ENCODE results near the gene HCFC2. TPM values are rescaled to one million over a fixed set of nuclear protein-coding genes. Genes with fewer than 3 reads are reported as not detected.

HCFC2 gene
- total RNA-seq, 1 experiment from 2014 or later: 16.1 TPM

DNA sequence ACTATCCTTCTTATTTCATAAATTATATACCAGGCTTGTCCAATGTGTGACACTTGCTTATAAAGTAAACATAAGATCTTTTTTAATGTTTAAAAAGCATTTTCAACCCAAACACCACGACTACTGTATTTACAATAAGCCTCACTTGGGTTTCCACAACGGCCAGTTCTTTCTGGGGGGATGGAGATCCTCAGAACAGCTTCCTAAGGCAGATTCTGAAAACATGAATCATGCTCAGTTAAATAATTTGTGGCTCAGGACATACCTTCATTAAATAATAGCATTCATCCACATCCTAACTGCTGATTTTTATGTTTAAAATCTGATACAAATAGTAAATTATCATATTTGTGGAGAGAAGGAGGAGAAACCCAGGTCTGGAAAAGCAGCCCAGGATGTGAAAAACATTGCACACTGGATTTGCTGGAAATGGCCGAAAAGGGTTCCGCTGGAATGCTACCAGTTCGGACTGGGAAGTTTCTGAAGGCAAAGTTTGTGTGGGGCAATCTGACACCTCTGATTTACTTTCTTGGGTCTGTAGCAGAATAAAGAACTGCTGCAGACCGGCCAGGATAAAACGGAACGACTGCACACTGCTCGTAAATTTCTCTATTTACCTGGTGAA, 14.9 kb upstream of the HCFC2 start:
- DNase-seq: peak; percentile 23 to 56
- Histone ChIP-seq H3K27ac (peak overlapping the region; percentile 21; the same call in 1 of the 2 replicates), H3K36me3 (no peaks in the 10 kb centered on the region), H3K4me1 (peaks cover 8% of the 10 kb centered on the region), H3K4me3 (peak overlapping the region; percentile 61), H3K9me3 (replicated peaks) (no peaks in the 10 kb centered on the region), H3K27me3 (no peaks in the 10 kb centered on the region)

DNA sequence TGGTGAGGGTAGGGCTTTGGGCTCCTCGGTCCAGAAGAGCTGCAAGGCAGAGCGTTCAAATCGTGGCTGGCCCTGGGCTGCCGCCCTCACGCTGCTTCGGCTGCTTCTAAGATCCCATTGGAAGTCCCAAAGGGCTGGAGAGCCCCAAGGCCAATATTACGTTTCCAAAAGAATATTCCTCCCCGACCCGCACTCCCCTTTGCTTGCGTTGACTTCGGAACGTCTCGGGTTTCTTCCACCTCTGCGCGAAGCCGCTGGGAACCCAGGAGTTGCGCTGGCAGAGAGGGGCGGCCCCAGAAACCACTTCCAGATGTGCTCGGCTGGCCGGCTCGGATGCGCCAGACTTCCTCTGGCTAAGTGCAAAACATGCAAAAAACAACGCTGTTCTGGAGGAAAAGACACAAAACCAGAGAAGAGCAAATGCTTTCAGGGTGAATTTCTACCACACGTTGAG, 14.4 kb upstream of the HCFC2 start, which contains the start of gene GLT8D2:
Gene GLT8D2 (minus strand): TSS at position 285 of the 454 bp plus-strand sequence. CDS start 30,539 bp downstream, outside the sequence.
- Histone ChIP-seq H3K4me1 (peaks cover 8% of the 10 kb centered on the region), H3K27me3 (no peaks in the 10 kb centered on the region), H3K36me3 (no peaks in the 10 kb centered on the region), H3K27ac (peak within 1 kb of the TSS; percentile 21; the same call in 1 of the 2 replicates), H3K9me3 (replicated peaks) (no peaks in the 10 kb centered on the region), H3K4me3 (peak within 1 kb of the TSS; percentile 61)
- DNase-seq: peak; percentile 66 to 80

DNA sequence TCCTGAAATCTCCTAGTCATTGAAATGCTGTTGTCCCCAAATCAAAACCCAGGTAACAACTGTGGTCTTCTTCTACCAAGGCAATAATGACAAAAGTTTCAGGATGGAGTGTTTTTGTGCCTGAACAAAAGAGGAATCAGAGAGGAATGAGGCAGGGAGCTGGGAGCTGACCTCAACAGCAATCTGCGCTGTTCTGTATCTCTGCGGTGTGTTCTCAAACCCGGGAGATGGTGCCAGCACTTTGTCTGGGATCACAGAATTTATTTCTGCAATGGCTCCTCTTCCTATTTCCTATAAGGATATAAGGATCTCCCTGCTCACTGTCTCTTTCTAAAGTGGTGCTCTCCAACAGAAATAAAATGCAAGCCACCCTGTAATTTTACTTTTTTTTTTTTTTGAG, 13.9 kb upstream of the HCFC2 start:
- H3K36me3 ChIP-seq: no peaks in the 10 kb centered on the region
- no peaks in the 10 kb centered on the region for H3K27me3 ChIP-seq
- H3K4me1 ChIP-seq: peaks cover 10% of the 10 kb centered on the region
- no peak overlapping the region for H3K27ac ChIP-seq
- DNase-seq: no peak
- H3K9me3 ChIP-seq (replicated peaks): no peaks in the 10 kb centered on the region
- H3K4me3 ChIP-seq: peak overlapping the region; percentile 61

DNA sequence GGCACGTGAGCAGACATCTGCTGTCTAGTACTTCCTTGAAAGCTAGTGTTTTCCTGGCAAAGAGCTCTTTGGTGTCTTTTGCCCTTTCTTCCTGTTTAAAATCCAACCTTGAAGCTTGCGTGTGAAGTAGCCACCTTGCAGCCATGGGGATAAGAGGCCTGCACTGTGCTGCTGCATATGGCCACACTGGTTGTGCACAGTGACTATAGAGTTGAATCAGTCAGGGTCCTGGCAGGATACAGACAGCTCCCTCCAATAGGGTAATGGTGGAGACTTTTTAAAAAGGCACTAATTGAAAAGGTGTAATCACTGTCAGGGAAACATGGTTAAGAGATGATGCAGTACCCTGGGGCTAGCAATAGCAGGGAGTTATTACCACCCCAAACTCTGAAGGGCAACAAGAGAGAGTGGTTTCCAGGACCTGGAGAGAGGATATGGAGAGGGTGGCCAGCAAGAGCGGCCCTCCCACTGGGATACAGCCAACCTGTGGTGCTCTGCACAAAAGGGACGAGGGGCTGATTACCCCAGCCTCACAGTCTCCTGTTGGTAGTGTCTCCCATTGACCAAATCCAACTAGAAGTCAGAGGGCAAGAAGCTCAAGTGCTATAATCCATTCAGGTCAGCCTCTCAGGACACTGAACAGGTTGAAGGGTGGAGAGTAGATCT, 9.5 kb upstream of the HCFC2 start:
- H3K27me3 ChIP-seq: no peaks in the 10 kb centered on the region
- H3K27ac ChIP-seq: no peak overlapping the region
- no peak for DNase-seq
- H3K4me1 ChIP-seq: peaks cover 19% of the 10 kb centered on the region
- H3K9me3 ChIP-seq (replicated peaks): no peaks in the 10 kb centered on the region
- H3K36me3 ChIP-seq: no peaks in the 10 kb centered on the region
- H3K4me3 ChIP-seq: no peak overlapping the region

DNA sequence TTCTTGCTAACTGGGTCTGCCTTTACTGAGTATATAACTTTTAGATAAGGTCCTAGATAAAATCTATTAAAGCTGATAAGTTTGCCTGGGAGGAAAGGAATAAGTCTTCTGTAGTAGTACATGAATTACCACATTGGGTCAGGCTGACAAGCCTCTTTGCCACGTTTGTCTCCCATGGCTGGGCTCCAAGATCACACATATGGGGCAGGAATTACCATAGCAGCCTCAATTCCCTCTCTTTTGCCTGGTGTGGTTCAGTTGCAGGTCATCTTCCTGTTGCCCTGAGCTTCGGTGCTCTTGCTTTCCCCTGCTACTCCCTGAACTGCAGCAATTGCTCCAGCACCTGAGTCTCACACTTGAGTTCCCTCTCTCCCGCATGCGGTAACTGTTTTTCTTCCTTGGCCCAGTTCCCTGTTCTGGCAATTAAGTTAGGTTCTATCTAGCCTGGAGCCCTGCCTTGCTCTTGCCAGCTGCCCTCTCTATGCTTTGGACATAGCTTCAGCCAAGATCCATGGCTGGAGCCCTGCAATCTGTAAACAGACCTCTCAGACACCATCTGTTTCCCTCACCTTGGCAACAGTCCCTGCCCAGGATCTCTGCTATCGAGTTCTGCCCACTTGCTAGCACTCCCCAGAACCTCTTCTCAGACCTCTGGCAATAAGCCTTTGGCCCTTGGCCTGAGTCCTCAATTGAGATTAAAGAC, 8.5 kb upstream of the HCFC2 start:
- Histone ChIP-seq H3K4me1 (peaks cover 19% of the 10 kb centered on the region), H3K4me3 (no peak overlapping the region), H3K36me3 (no peaks in the 10 kb centered on the region), H3K9me3 (replicated peaks) (no peaks in the 10 kb centered on the region), H3K27ac (peak overlapping the region; percentile 47), H3K27me3 (no peaks in the 10 kb centered on the region)
- DNase-seq: peak; percentile 64 to 75

DNA sequence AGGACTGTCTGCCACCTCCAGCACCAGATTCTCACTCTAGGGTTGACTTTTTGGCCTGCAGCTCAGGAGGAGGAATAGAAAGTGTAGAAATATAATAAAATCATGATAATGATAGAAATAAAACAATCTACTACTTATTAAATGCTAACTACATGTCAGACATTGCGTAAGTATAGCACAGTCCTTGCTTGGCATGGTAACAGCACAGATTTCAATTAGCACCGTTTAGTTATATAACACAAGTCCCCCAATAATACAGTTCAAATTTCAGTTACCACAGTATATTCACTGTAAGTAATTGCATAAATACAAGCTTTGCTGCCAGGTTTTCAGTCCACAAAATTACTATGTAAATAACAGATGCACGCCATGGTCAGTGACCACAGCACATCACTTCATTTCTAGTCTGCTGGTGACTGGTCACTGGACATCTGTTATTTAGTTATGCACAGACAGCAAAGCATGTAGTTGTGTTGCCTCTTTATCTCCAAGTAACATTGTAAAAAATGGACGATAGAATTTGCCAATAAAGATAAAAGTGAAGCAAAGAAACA, 7.8 kb upstream of the HCFC2 start:
- H3K27ac ChIP-seq: peak overlapping the region; percentile 47
- H3K27me3 ChIP-seq: no peaks in the 10 kb centered on the region
- H3K4me3 ChIP-seq: no peak overlapping the region
- DNase-seq: peak; percentile 38 to 49
- peaks cover 19% of the 10 kb centered on the region for H3K4me1 ChIP-seq
- H3K9me3 ChIP-seq (replicated peaks): no peaks in the 10 kb centered on the region
- H3K36me3 ChIP-seq: no peaks in the 10 kb centered on the region

DNA sequence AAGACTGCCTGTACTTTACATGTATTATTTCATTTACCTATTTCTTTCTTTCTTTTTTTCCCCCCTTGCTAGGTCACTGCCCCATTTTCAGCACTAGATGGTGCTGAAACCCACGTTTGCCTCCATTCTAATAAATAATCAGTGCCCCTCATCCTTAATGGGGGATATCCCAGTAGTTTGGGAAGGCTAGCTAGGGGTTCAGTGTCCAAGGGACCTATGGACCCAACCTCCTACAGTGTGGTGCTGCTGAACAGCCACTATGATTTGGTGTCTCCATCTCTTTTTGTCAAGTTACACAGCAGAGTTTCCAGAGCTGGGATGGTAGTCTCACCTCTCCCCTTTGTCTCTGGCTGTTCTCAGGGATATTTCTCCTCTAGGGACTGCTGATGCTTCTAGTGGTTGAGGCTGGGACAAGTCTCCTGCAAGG, 6.5 kb upstream of the HCFC2 start:
- DNase-seq: peak in 1 of 2 experiments; percentile 48

DNA sequence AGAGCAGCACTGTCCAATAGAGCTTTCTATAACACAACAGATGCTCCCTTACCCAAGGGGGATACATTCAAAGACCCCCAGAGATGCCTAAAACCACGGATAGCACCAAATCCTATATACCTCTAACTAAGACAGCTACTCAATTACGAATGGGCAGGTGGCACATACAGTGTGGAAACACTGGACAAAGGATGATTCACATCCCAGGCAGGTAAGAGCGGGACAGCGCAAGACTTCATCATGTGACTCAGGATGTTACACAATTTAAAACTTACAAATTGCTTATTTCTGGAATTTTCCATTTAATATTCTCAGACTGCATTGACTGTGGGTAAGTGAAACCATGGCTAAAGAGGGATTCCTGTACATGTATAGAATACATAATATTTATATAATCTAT, 5.5 kb upstream of the HCFC2 start:
- no peak overlapping the region for H3K27ac ChIP-seq
- no peak overlapping the region for H3K4me3 ChIP-seq
- H3K27me3 ChIP-seq: no peaks in the 10 kb centered on the region
- H3K36me3 ChIP-seq: no peaks in the 10 kb centered on the region
- DNase-seq: no peak
- H3K4me1 ChIP-seq: peaks cover 19% of the 10 kb centered on the region
- no peaks in the 10 kb centered on the region for H3K9me3 ChIP-seq (replicated peaks)

More for the DNA sequence above, 6.5 kb upstream of the HCFC2 start:
- Histone ChIP-seq H3K4me1 (peaks cover 19% of the 10 kb centered on the region), H3K4me3 (no peak overlapping the region), H3K27me3 (no peaks in the 10 kb centered on the region), H3K27ac (no peak overlapping the region), H3K36me3 (no peaks in the 10 kb centered on the region), H3K9me3 (replicated peaks) (no peaks in the 10 kb centered on the region)

DNA sequence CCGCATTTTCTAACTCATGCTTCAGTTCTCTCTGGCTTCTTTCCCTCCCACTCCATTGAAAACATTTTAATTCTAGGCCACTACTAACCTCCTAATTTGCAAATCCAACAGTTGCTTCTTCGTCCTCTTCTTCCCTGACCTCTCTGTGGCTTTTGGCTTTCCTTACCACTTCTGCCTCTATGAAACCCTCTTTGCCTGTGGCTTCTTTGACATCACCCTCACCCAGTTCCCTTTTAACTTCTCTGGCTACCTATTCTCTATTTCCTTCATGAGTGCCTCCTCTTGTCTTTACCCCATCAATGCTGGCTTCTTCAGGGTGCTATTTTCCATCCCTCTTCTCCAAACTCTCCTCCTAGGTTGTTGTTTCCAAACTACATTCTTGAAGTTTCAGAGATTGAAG, 4.4 kb upstream of the HCFC2 start:
- peaks cover 19% of the 10 kb centered on the region for H3K4me1 ChIP-seq

DNA sequence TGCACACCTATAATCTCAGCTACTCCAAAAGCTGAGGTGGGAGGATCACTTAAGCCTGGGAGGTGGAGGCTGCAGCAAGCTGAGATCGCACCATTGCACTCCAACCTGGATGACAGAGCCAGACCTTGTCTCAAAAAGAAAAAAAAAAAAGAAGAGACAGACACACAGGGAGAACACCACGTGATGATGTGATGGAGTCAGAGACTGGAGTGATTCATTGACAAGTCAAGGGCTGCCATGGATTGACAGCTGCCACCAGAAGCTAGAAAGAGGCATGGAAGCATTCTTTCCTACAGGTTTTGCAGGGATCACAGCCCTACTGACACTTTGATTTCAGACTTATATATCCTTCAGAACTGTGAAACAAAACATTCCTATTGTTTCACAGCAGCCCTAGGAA, 3.5 kb upstream of the HCFC2 start:
- H3K27me3 ChIP-seq: no peaks in the 10 kb centered on the region
- no peak for DNase-seq
- no peaks in the 10 kb centered on the region for H3K36me3 ChIP-seq
- peaks cover 14% of the 10 kb centered on the region for H3K4me1 ChIP-seq
- H3K4me3 ChIP-seq: no peak overlapping the region
- H3K9me3 ChIP-seq (replicated peaks): no peaks in the 10 kb centered on the region
- no peak overlapping the region for H3K27ac ChIP-seq

More for the DNA sequence above, 4.4 kb upstream of the HCFC2 start:
- Histone ChIP-seq H3K9me3 (replicated peaks) (no peaks in the 10 kb centered on the region), H3K27ac (no peak overlapping the region), H3K4me3 (no peak overlapping the region), H3K36me3 (no peaks in the 10 kb centered on the region), H3K27me3 (no peaks in the 10 kb centered on the region)
- DNase-seq: no peak

DNA sequence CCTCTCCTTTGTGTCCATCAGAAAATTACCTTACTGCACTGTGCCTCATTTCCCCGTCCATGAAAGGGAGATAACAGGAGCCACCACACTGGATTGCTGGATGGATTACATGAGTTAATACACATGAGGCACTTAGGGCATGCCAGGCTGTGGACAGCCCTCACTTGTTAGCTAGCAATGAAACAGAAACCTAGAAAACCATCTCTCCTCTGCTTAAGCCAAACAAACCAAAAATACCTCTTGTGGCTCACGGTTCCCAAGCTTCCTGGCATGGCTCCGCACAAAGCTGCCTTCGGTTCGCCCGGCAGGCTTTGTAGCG, 660 bp upstream of the HCFC2 start:
- peak overlapping the region; percentile 61 for H3K27ac ChIP-seq
- H3K36me3 ChIP-seq: peaks cover 7% of the 10 kb centered on the region
- no peaks in the 10 kb centered on the region for H3K27me3 ChIP-seq
- H3K4me1 ChIP-seq: peaks cover 4% of the 10 kb centered on the region; the same call in 1 of the 2 replicates
- peak overlapping the region; percentile 80 for H3K4me3 ChIP-seq
- no peak for DNase-seq
- no peaks in the 10 kb centered on the region for H3K9me3 ChIP-seq (replicated peaks)

DNA sequence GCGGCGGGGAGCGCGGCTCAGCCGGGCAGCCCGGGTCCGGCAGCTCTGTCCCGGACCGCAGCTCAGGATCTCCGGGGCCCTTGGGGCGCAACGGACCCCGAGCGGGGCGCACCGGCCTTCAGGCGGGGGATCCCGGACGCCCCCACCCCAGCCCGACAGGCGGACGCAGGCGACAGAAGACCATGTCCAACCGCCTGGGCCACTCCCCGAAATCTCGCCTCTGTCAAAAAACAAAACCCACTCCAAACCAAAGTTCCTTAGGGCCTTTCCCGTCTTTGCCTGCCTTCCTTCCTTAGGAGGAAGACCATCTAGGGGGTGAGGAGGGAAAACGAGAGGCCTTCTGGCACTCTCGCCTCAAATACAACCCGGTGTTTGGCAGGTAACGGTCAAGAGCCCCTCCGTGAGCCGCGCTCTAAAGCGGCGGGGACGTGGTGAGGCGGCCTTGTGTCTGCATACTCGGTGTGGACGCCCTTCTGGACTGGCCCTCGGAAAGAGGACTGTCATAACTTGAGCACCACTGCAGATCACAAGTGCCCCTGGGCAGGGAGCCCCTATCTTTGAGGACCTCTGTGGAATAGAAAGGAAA, 604 bp downstream of the HCFC2 start:
- peak overlapping the region; percentile 61 for H3K27ac ChIP-seq
- peak; percentile 22 to 43 for DNase-seq

DNA sequence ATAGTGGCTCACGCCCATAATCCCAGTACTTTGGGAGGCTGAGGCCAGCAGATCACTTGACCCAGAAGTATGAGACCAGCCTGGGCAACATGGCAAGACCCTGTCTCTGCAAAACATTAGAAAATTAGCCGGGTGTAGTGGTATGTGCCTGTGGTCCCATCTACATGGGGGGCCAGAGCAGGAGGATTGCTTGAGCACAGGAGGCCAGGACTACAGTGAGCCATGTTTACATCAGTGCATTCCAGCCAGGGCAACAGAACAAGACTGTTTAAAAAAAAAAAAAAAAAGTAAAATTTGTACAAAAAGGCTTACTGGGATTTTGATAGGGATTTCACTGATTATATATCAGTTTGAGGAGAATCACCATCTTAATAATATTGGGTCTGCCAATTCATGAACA, 7.8 kb downstream of the HCFC2 start:
- Histone ChIP-seq H3K27ac (no peak overlapping the region), H3K9me3 (replicated peaks) (no peaks in the 10 kb centered on the region), H3K27me3 (no peaks in the 10 kb centered on the region), H3K4me3 (no peak overlapping the region), H3K36me3 (peaks cover 40% of the 10 kb centered on the region), H3K4me1 (no peaks in the 10 kb centered on the region)
- DNase-seq: no peak

More for the DNA sequence above, 604 bp downstream of the HCFC2 start:
- Histone ChIP-seq H3K4me1 (peaks cover 4% of the 10 kb centered on the region; the same call in 1 of the 2 replicates), H3K27me3 (no peaks in the 10 kb centered on the region), H3K36me3 (peaks cover 11% of the 10 kb centered on the region), H3K4me3 (peak overlapping the region; percentile 80), H3K9me3 (replicated peaks) (no peaks in the 10 kb centered on the region)

DNA sequence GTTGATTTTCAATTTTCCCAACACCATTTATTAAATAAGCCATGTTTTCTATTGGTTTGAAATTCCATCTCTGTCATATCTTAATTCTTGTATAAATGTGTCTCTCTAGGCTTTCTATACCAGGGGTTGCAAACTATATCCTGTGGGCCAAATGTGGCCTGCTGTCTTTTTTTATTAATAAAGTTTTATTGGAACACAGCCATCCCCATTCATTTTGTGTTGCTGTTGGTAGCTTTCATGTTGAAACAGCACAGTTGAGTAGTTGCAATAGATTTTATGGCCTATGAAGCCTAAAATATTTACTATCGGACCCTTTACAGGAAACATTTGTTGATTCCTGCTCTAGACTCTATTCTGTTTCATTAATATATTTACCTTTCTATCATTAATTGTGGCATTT, 9.4 kb downstream of the HCFC2 start:
- no peak for DNase-seq
- H3K27ac ChIP-seq: no peak overlapping the region
- H3K36me3 ChIP-seq: peaks cover 36% of the 10 kb centered on the region
- no peaks in the 10 kb centered on the region for H3K27me3 ChIP-seq
- H3K4me1 ChIP-seq: no peaks in the 10 kb centered on the region
- H3K9me3 ChIP-seq (replicated peaks): no peaks in the 10 kb centered on the region
- H3K4me3 ChIP-seq: no peak overlapping the region
